Right cardiac atrium (tissue), 5 donors: ENCODE measurements around the gene CCDC107. TPM values are rescaled to one million over a fixed set of nuclear protein-coding genes. Genes with fewer than 3 reads are reported as not detected.
"Not testable (repeated sequence)": the region's sequence is repeated elsewhere in the genome, so short reads cannot be mapped to it uniquely, and the experiment has no call there.

Experiments used
- ATAC-seq, 2 donors: fragments of 200-7000 bp; cut with Tn5 transposase; one replicate each; pipeline versions ENCODE4 v1.8.0 to v1.9.1; 2020; ENCODE audit warnings: moderate library complexity in 2 of 2, mild to moderate bottlenecking in 1 of 2
- DNase-seq, 3 donors: peaks; one replicate each; pipeline ENCODE4 v3.0.0-alpha.2; 2020
- H3K27ac ChIP-seq: one replicate; pipeline ENCODE4 v1.5.1; 2013; ENCODE audit warnings: mild to moderate bottlenecking, low read length, control low read depth, moderate library complexity
- H3K27me3 ChIP-seq: one replicate; pipeline ENCODE4 v1.6.1; 2013; ENCODE audit not compliant: control insufficient read depth, insufficient read depth
- H3K4me1 ChIP-seq: one replicate; pipeline ENCODE4 v1.6.1; 2013; ENCODE audit warnings: low read length; ENCODE audit not compliant: control insufficient read depth, insufficient read depth
- H3K4me3 ChIP-seq: one replicate; pipeline ENCODE4 v1.5.1; 2013; ENCODE audit warnings: low read length, control low read depth
- H3K9me3 ChIP-seq: one replicate; pipeline ENCODE4 v1.6.1; 2013; ENCODE audit warnings: low read length; ENCODE audit not compliant: control insufficient read depth
- WGBS: extraction: QIAGEN DNeasy Blood & Tissue Kit; methylation state at CpG from one replicate; pipeline ENCODE4 v1.1.7; 2013; 5-methylcytosine and 5-hydroxymethylcytosine counted together
- intact Hi-C, 4 donors: fragments of 100-400 bp; cut with DNase I; formaldehyde crosslinking; loops; one replicate each; pipeline versions ENCODE4 v1.11.0 to v1.14.0; 2022 to 2023
- polyA plus RNA-seq: library from polyadenylated mRNA; stranded (reverse); fragments of 200-250 nt; gene quantifications from one replicate; pipeline ENCODE4 v1.2.3, GENCODE V29; 2013
- total RNA-seq, 4 donors: library from RNA; stranded (reverse); fragmentation: NEBNext Ultra II Directional; extraction: Animal tissue kit (Norgen Biotek cat#: 25700); gene quantifications; one replicate each; pipeline ENCODE4 v1.2.1, GENCODE V29; 2021
- donor health status: healthy with polysubstance abuse.
- donor health status: DM: no; HTN: yes; CAD: no.
- donor health status: DM: no; HTN: no; CAD: no.
- donor health status: DM: no; HTN: yes; CAD: no; lungs with severe emphysema.
- donor health status: DM: yes; HTN: yes; CAD: no.

CCDC107 gene
- total and polyA plus RNA-seq, 5 donors = 54.7 to 75.0 (median 61.1) TPM

GRCh38 chr9:35638751-35639150 lies 19.3 kb upstream of the CCDC107 start:
- H3K27ac ChIP-seq, ATAC-seq: not testable (repeated sequence)
- WGBS = 67% methylated on average over 7 of the region's 8 CpGs

GRCh38 chr9:35639225-35639624 lies 18.9 kb upstream of the CCDC107 start:
- H3K4me3 ChIP-seq, ATAC-seq, H3K27ac ChIP-seq, H3K27me3 ChIP-seq, DNase-seq, H3K4me1 ChIP-seq, H3K9me3 ChIP-seq, intact Hi-C loops: not testable (repeated sequence)
- 52% methylated on average over 1 of the region's 1 CpG for WGBS

More at GRCh38 chr9:35638751-35639150, 19.3 kb upstream of the CCDC107 start:
- H3K27me3 ChIP-seq, DNase-seq, H3K9me3 ChIP-seq, H3K4me3 ChIP-seq, intact Hi-C loops, H3K4me1 ChIP-seq: not testable (repeated sequence)

- DNase-seq (no peak), ATAC-seq (no peak)
- intact Hi-C loops = loop anchor here in 1 of 4 donors (10.0 kb wide), 1 partner anchor 185 kb away; the partner anchor contains the start of genes FAM221B and TMEM8B
- WGBS = 89% methylated on average over 1 of the region's 1 CpG
- Histone ChIP-seq H3K27ac (no peak overlapping the region), H3K9me3 (no peaks in the 10 kb centered on the region), H3K4me3 (no peak overlapping the region), H3K4me1 (no peaks in the 10 kb centered on the region), H3K27me3 (no peaks in the 10 kb centered on the region)
Measured at GRCh38 chr9:35639631-35640030, 18.5 kb upstream of the CCDC107 start.

GRCh38 chr9:35640431-35640830 lies 17.7 kb upstream of the CCDC107 start:
- DNase-seq, H3K27ac ChIP-seq, H3K4me1 ChIP-seq, H3K27me3 ChIP-seq, H3K9me3 ChIP-seq, H3K4me3 ChIP-seq, ATAC-seq: not testable (repeated sequence)
- intact Hi-C loops = loop anchor here in 1 of 4 donors (10.0 kb wide), 1 partner anchor 184 kb away; the partner anchor contains the start of genes FAM221B and TMEM8B
- WGBS = 98% methylated on average over 15 of the region's 15 CpGs

- not testable (repeated sequence) for H3K9me3 ChIP-seq, DNase-seq, H3K4me1 ChIP-seq, H3K27ac ChIP-seq, H3K4me3 ChIP-seq, H3K27me3 ChIP-seq, ATAC-seq
- intact Hi-C loops = loop anchor here in 1 of 4 donors (10.0 kb wide), 1 partner anchor 183 kb away; the partner anchor contains the start of genes FAM221B and TMEM8B
- 92% methylated on average over 3 of the region's 3 CpGs for WGBS
Measured at GRCh38 chr9:35641478-35641877, 16.6 kb upstream of the CCDC107 start.

GRCh38 chr9:35643046-35643445 lies 15.0 kb upstream of the CCDC107 start:
- H3K27ac ChIP-seq = no peak overlapping the region
- no peaks in the 10 kb centered on the region for H3K27me3 ChIP-seq
- H3K4me3 ChIP-seq = no peak overlapping the region
- no peak for DNase-seq
- H3K4me1 ChIP-seq = peaks cover 4% of the 10 kb centered on the region
- no peak for ATAC-seq
- intact Hi-C loops = loop anchor here in 1 of 4 donors (10.0 kb wide), 1 partner anchor 182 kb away; the partner anchor contains the start of genes FAM221B and TMEM8B
- WGBS = 93% methylated on average over 12 of the region's 12 CpGs
- H3K9me3 ChIP-seq = no peaks in the 10 kb centered on the region

GRCh38 chr9:35645736-35646135 lies 12.4 kb upstream of the CCDC107 start:
- not testable (repeated sequence) for H3K4me1 ChIP-seq, H3K27me3 ChIP-seq, H3K27ac ChIP-seq, H3K9me3 ChIP-seq, DNase-seq, ATAC-seq
- 47% methylated on average over 10 of the region's 10 CpGs for WGBS
- intact Hi-C loops = loop anchor here in 1 of 4 donors (10.0 kb wide), 1 partner anchor 179 kb away; the partner anchor contains the start of genes FAM221B and TMEM8B
- H3K4me3 ChIP-seq = peak overlapping the region; percentile 59

GRCh38 chr9:35646153-35646532 lies 11.9 kb upstream of the CCDC107 start:
- Histone ChIP-seq H3K4me3 (peak overlapping the region; percentile 59), H3K9me3 (no peaks in the 10 kb centered on the region), H3K4me1 (peaks cover 4% of the 10 kb centered on the region), H3K27ac (peak overlapping the region; percentile 69), H3K27me3 (no peaks in the 10 kb centered on the region)
- ATAC-seq (peak; percentile 28 to 31), DNase-seq (peak in 1 of 3 donors; percentile 67)
- intact Hi-C loops = loop anchor here in 1 of 4 donors (10.0 kb wide), 1 partner anchor 179 kb away; the partner anchor contains the start of genes FAM221B and TMEM8B
- WGBS = 2% methylated on average over 11 of the region's 11 CpGs

GRCh38 chr9:35646533-35647265 lies 11.4 kb upstream of the CCDC107 start:
- intact Hi-C loops = loop anchor here in 1 of 4 donors (10.0 kb wide), 1 partner anchor 178 kb away; the partner anchor contains the start of genes FAM221B and TMEM8B
- Histone ChIP-seq H3K27me3 (no peaks in the 10 kb centered on the region), H3K4me1 (peaks cover 4% of the 10 kb centered on the region), H3K9me3 (no peaks in the 10 kb centered on the region), H3K27ac (peak overlapping the region; percentile 69), H3K4me3 (peak overlapping the region; percentile 59)
- ATAC-seq (peak; percentile 96), DNase-seq (peak; percentile 93 to 98 (median 97))
- under 1% methylated on average over 58 of the region's 58 CpGs for WGBS

GRCh38 chr9:35649431-35650340 lies 8.4 kb upstream of the CCDC107 start:
- no peak overlapping the region for H3K4me3 ChIP-seq
- no peaks in the 10 kb centered on the region for H3K27me3 ChIP-seq
- WGBS = 60% methylated on average over 26 of the region's 26 CpGs
- intact Hi-C loops = loop anchor here in 1 of 4 donors (10.0 kb wide), 1 partner anchor 175 kb away; the partner anchor contains the start of genes FAM221B and TMEM8B
- peaks cover 4% of the 10 kb centered on the region for H3K4me1 ChIP-seq
- ATAC-seq (peak in 1 of 2 donors; percentile 3), DNase-seq (peak; percentile 73 to 85 (median 83))
- H3K27ac ChIP-seq = peak overlapping the region; percentile 64
- no peaks in the 10 kb centered on the region for H3K9me3 ChIP-seq
